ENCODE measurements around the gene DDX39A. TPM values are rescaled to one million over a fixed set of nuclear protein-coding genes. Genes with fewer than 3 reads are reported as not detected.
A peak's percentile ranks its signal among the peaks of the same experiment; 100 is the strongest.
"Not testable (repeated sequence)": the region's sequence is repeated elsewhere in the genome, so short reads cannot be mapped to it uniquely, and the experiment has no call there.

DDX39A gene
- total RNA-seq (ENCODE audit: low replicate concordance), result 32.5 and 60.6 TPM in 2 replicates

DNA sequence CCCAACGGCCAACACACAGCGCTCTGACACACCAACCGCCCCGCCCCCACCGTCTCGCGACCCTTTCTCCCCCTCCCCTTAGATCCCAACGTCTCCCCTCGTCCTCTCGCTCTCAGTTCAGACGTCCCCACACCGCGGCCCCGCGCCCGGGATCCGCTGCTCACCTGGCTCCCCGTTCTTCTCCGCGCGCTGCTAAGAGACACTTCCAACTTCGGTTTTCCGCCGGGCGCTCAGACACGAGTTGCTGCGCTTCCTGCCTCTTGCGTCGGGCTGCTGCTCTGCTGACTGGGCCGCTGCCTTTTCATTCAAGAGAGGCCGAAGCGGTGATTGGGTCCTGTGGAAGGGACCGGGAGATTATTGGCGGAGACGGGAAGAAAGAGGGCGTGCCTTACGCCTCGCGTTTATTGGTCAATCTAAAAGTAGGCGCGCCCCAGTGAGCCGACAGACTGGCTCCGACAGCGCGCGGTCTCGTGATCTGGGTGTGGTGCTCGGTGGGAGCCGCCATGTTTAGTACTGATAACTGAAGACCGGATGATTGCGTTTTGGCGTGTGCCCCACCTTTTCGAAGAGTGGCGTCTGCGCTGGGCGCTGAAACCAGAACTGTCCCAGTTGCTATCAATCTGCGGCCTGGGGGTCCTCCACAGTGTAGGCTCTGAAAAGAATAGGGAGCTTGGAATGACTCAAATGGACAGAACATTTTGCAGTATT lies at the start of gene DDX39A:
TSS of gene DDX39A (minus strand) at position 236 of the 708 bp plus-strand sequence. CDS start 6,121 bp downstream, outside the sequence.
- peak; percentile 99 for DNase-seq (ENCODE audit: low read depth)
- H3K4me3 ChIP-seq (ENCODE audit: low read depth, low read length), result peak within 1 kb of the TSS; percentile 89
- TF ChIP-seq, protein P1, sequence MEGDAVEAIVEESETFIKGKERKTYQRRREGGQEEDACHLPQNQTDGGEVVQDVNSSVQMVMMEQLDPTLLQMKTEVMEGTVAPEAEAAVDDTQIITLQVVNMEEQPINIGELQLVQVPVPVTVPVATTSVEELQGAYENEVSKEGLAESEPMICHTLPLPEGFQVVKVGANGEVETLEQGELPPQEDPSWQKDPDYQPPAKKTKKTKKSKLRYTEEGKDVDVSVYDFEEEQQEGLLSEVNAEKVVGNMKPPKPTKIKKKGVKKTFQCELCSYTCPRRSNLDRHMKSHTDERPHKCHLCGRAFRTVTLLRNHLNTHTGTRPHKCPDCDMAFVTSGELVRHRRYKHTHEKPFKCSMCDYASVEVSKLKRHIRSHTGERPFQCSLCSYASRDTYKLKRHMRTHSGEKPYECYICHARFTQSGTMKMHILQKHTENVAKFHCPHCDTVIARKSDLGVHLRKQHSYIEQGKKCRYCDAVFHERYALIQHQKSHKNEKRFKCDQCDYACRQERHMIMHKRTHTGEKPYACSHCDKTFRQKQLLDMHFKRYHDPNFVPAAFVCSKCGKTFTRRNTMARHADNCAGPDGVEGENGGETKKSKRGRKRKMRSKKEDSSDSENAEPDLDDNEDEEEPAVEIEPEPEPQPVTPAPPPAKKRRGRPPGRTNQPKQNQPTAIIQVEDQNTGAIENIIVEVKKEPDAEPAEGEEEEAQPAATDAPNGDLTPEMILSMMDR (IDR thresholded peaks at IDR 0.05; ENCODE audit: insufficient read depth, low read length), result no peak

DNA sequence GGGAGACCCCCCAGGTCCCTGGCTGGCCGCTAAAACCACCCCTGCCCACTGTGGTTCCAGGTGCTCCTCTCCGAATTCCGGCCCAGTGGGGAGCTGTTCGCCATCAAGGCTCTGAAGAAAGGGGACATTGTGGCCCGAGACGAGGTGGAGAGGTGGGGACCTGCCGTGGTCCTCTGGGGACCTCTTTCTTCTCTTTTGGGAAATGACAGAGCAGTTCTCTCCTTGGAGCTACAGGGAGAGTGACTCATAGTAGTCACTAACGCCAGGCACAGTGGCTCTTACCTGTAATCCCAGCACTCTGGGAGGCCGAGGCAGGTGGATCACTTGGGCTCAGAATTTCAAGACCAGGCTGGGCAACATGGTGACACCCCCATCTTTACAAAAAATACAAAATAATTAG lies 48.7 kb upstream of the DDX39A start:
- no peak for DNase-seq (ENCODE audit: low read depth)
- TF ChIP-seq, protein P1 (IDR thresholded peaks at IDR 0.05; ENCODE audit: insufficient read depth, low read length), result no peak
- H3K4me3 ChIP-seq (ENCODE audit: low read depth, low read length), result no peak overlapping the region

DNA sequence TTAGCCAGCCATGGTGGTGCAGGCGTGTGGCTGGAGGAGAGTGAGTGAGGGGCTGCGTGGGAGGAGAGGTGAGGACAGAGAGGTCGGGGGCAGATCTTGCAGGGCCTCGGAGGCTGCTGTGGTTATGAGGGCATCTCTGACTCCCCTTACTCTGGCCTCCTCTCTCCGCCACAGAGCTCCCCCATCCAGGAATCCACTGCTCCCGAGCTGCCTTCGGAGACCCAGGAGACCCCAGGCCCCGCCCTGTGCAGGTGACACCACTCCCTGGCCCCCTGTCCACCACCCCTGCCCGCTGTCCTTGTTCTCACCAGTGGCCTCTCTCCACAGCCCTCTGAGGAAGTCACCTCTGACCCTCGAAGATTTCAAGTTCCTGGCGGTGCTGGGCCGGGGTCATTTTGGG lies 48.2 kb upstream of the DDX39A start:
- DNase-seq (ENCODE audit: low read depth), result no peak
- TF ChIP-seq, protein P1 (IDR thresholded peaks at IDR 0.05; ENCODE audit: insufficient read depth, low read length), result no peak
- H3K4me3 ChIP-seq (ENCODE audit: low read depth, low read length), result no peak overlapping the region

DNA sequence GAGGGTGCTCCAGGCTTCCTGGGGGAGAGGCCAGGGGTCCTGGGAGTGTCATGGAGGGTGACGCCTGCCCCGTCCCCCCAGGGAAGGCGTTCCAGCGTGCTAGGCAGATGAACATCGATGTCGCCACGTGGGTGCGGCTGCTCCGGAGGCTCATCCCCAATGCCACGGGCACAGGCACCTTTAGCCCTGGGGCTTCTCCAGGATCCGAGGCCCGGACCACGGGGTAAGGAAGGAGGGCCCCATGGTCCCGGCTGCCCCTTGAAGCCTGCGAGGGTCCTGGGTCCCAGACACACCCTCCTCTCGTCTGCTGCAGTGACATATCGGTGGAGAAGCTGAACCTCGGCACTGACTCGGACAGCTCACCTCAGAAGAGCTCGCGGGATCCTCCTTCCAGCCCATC lies 44.6 kb upstream of the DDX39A start:
- no peak overlapping the region for H3K4me3 ChIP-seq (ENCODE audit: low read depth, low read length)
- TF ChIP-seq, protein P1 (IDR thresholded peaks at IDR 0.05; ENCODE audit: insufficient read depth, low read length), result no peak
- DNase-seq (ENCODE audit: low read depth), result no peak

DNA sequence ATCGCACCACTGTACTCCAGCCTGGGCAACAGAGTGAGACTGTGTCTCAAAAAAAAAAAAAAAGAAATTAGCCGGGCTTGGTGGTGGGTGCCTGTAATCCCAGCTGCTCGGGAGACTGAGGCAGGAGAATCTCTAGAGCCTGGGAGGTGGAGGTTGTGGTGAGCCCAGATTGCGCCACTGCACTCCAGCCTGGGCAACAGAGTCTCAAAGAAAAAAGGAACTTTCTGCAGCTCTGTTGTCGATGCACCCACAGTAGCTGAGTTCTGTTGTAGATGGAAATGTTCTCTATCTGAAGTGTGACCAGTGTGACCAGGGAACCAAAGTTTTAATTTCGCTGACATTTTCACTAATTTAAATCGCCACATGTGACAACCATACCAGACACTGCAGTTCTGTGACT lies 43.3 kb upstream of the DDX39A start:
- not testable (repeated sequence) for DNase-seq (ENCODE audit: low read depth); H3K4me3 ChIP-seq (ENCODE audit: low read depth, low read length)

DNA sequence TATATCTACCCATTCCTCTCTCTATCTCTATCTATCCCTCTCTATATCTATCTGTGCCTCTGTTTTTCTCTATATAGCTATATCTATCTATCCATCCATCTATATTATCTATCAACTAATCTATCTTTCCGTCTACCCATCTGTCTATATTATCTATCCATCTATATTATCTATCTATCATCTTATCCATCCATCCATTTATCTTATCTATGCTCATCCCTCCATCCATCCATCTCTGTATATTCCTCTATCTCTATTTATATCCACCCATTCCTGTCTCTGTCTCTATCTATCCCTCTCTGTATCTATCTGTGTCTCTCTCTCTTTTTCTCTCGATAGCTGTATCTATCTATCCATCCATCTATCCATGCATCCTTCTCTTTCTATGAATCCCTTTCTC lies 41.8 kb upstream of the DDX39A start:
- TF ChIP-seq, protein P1 (IDR thresholded peaks at IDR 0.05; ENCODE audit: insufficient read depth, low read length), result no peak
- no peak overlapping the region for H3K4me3 ChIP-seq (ENCODE audit: low read depth, low read length)
- DNase-seq (ENCODE audit: low read depth), result no peak

DNA sequence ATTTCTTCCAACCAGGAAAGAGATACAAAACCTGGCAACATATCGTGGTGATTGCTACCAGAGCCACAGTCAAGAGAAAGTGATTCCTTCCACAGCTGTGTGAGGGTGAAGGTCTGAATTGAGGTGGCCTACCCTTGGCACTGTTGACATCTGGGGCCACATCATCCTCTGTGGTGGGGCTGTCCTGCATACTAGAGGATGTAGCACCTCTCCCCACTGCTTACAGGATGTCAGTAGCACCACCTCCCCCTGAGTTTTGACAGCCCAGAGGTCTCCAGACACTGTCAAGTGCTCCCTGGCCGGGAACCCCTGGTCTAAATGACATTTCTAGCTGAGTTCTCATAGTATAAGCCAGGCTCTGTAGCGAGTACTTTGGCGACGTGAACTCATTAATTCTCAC lies 40.6 kb upstream of the DDX39A start:
- TF ChIP-seq, protein P1 (IDR thresholded peaks at IDR 0.05; ENCODE audit: insufficient read depth, low read length), result no peak
- no peak for DNase-seq (ENCODE audit: low read depth)
- no peak overlapping the region for H3K4me3 ChIP-seq (ENCODE audit: low read depth, low read length)

DNA sequence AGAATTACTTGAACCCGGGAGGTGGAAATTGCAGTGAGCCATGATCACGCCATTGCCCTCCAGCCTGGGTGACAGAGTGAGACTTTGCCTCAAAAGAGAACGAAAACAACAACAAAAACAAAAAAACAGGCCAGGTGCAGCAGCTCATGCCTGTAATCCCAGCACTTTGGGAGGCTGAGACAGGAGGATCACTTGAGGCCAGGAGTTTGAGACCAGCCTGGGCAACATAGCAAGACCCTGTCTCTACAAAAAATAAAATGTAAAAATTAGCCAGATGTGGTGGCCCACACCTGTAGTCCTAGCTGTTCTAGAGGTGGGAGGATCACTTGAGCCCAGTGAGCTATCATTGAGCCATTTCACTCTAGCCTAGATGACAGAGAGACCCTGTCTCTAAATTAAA lies 33.2 kb upstream of the DDX39A start:
- not testable (repeated sequence) for H3K4me3 ChIP-seq (ENCODE audit: low read depth, low read length); DNase-seq (ENCODE audit: low read depth)

Data from fibroblast of the aortic adventitia (primary cell).